Measurements from ENCODE around the gene TRPM7.

The TRPM7 gene

DNA sequence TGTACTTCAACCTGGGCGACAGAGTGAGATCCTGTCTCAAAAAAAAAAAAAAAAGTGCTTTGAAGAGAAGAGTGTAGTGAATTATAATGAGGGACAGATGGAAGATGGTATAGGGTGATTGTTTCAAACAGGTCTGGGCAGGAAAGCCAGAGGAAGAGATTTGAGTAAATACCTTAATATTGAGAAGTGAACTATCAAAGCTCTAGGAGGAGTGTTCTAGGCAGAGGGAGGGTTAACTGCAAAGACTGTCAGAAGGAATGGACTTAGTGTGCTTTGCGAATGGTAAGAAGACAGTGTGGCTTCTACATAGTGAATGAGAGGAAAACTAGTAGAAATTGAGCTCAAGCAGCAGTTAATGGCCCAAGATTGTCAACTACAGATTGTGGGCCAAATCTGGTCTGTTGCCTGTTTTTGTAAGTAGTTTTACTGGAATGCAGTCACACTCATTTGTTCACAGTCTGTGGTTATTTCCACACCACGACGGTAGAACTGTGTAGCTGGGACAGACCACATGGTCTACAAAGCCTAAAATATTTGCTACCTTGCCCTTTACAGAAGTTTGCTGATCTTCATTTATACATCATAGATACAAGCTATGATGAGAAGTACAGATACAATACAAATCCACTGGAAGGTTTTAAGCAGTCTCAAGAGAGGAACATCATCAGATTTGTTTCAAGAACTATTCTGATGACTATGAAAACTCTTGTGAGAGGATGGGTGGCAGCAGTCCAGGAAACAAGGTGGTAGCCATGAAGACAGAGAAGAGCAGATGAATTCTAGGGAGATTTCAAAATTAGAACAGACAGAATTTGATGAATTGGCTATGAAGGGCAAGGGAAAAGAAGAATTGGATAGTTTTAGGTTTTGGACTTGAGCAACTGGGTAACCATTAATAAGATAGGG is 123.6 kb downstream of the TRPM7 start:
- no peak for DNase-seq (ENCODE audit: low spot score)

DNA sequence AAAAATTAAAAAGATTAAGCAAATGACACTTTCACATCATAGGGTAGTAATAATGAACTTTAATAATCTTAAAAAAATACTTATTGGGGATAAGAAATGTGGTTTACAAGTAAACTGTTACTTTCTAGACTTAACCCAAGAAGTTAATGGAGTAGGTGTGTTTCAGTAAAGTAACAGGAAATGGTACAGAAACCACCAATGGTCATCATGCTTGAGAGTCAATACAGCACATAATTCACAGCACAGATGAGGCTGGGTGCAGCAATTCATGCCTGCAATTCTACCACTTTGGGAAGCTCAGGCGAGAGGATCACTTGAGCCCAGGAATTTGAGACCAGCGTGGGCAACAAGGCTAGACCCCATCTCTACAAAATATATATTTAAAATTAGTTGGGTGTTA is 128.6 kb downstream of the TRPM7 start:
- no peak for DNase-seq (ENCODE audit: low spot score)

DNA sequence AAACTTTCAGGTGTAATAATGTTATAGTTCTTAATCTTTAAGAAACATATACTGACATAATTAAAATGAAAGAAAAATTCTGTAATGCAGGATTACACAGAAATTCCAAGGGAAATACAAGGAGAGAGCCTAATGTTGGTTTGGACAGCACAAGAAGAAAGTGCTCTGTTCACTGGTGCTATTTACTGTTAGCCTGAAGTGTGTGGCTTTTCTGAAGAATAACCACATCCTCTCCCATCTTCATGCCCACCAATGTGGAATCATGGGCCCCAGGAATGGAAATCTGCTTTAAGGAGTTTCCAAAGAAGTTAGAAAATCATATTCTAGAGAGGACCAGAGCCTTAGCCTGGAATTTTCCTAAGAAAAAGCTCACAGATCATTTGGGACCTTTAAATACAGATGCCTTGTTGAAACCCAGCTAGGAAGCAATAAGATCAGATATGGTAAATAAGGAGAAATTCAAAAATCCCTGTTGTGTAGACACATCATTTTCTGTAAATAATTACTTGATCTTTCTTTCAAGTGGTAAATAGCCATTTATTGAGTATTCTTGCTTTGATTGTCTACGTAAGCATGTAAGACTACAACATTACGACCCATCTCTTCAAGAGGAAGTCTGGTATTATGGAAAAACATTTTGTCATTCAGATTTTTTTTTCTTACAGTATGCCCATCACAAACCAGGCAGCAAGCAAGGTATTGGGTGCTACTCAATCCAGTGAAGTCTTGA is 129.8 kb downstream of the TRPM7 start:
- DNase-seq (ENCODE audit: low spot score), result no peak

DNA sequence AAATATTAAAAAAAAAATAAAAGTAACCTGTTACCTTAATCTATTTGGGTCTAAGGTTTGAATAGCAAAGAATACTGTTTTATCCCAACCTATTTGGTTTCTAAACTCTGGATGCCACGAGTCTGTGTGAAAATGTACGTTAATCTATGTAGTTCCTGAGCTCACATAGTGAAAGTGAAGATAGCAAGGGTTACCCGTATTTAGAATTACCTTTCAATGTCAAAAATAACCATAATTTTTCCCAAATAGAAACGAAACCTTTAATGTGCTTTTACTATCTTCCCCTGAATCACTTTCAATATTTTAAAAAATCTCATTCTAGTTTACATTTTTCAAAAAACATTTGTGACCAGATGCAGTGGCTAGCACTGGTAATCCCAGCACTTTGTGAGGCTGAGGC is 134.4 kb downstream of the TRPM7 start:
- no peak for DNase-seq (ENCODE audit: low spot score)

DNA sequence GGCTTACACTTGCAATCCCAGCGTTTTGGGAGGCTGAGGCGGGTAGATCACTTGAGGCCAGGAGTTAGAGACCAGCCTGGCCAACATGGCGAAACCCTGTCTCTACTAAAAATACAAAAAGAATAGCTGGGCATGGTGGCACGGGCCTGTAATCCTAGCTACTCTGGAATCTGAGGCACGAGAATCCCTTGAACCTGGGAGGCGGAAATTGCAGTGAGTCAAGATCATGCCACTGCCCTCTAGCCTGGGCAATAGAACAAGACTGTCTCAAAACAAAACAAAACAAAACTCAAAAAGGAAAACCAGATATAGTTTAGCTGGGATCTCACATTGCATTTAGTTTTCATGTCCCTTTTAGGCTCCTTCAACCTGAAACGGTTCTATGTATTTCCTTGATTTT is 137.3 kb downstream of the TRPM7 start:
- DNase-seq (ENCODE audit: low spot score), result no peak

DNA sequence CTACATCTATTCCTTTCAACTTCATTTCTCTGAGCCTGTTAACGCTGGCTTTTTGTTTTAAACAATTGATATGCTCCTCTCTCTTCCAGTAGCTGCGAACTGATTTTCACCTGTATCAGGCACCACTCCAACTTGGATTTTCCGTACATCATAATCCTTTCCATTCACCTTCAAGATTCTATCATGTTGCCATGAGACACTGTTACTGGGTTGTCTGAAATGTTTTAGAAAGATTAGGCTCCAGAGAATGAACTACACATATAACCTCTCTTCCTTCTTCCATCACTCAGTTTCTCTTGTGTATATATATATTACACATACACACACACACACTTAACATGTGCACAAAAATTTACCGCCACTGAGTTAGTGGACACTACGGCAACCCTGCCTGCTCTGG is 140.0 kb downstream of the TRPM7 start, which contains the start of gene USP50:
Gene USP50 (minus strand): TSS at position 101 of the 400 bp plus-strand sequence. CDS start 141 bp downstream, outside the sequence.
- no peak for DNase-seq (ENCODE audit: low spot score)

DNA sequence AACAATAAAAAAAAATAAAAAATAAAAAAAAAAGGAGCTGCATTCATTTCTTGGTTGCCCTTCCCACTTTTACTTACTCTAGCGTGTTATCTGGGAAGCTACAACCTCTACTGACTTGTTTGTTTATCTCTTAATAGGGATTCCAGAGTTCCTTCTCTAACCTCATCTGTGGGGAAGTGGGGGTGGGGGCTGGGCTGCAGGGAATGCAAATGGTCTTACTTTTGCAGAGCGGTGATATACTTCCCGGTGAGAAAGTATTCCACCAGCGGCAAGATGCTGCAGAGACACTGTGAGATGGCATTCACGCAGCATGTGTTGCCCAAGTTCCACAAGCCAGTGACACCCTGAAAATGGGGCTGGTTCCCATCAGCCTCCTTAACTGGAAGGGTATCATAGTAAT is 142.2 kb downstream of the TRPM7 start:
- no peak for DNase-seq (ENCODE audit: low spot score)

DNA sequence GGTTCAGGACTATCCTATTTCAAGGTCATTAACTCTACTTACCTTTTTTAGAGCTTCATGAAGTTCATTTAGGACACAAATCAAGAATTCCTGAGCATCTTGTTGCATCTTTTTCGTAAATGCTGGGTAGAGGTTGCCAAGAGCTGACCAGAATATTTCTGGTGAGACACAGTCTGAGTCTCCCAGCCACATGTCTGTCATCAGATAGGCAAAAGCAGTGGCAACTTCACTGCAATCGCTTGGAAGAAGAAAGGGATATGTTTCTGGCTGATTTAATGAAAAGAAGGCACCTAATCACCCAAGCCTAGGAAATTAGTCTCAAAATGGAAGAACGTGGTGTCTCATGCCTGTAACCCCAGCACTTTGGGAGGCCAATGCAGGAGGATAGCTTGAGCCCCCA is 143.0 kb downstream of the TRPM7 start:
- DNase-seq (ENCODE audit: low spot score), result no peak

DNA sequence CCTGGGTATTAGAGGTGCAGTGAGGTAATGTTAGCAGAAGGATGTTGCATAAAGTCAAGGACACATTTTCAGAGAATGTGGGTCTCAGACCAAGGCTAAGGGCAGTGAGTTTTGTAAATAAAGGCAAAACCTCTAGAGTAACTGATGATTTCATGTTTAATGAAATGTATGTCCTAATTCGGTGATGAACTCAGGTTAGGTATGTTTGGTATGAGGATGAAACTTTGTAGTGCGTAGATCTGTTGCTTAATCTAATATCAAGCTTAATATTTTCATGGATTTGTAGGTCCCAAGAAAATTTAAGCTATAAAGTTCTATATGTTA is 143.7 kb downstream of the TRPM7 start:
- no peak for DNase-seq (ENCODE audit: low spot score)

DNA sequence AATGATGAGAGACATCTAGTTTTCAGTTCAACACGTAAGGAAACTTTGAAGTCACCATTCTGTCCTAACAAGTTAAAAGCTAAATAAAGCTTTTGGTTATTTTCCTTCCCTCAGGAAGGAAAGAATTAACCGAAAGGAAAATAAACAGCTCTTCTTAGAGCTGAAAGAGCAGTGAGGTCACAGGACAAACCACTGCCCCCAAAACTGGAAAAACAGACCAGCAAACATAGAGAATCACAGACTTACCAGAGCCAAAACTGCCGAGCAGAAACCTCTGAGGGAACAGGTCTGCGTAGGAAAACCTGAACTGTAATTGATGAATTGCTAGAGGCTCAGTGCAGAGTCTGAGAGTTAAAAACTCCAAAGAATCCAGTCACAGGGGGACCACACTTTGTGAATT is 154.8 kb downstream of the TRPM7 start:
- no peak for DNase-seq (ENCODE audit: low spot score)

DNA sequence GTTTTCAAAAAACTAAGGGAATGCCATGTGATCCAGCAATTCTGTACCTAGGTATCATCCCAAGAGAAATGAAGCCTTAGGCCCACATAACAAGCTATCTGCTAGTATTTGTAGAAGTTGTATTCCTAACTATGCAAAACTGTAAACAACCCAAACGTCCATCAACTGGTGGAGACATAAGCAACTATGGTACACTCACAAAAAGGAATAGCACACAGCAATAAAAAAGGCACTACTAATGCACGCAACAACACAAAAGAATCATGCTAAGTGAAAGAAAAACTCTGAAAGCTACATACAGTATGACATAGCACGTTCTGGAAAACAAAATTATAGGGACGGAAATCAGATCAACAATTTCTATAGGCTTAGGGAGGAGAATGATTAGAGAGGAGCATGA is 155.4 kb downstream of the TRPM7 start:
- DNase-seq (ENCODE audit: low spot score), result no peak

DNA sequence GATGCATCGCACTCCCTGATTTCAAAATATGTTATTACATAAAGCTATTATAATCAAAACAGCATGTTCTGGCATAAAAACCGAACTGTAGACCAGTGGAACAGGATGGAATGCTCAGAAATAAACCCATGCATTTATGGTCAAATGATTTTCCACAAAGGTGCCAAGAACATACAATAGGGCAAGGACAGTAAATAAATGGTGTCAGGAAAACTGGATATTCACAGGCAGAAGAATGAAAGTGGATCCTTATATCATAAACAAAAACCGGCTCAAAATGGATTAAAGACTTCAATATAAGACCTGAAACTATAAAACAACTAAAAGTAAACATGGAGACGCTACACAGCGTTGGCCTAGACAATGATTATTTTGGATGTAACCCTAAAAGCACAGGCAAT is 162.7 kb downstream of the TRPM7 start:
- DNase-seq (ENCODE audit: low spot score), result no peak

DNA sequence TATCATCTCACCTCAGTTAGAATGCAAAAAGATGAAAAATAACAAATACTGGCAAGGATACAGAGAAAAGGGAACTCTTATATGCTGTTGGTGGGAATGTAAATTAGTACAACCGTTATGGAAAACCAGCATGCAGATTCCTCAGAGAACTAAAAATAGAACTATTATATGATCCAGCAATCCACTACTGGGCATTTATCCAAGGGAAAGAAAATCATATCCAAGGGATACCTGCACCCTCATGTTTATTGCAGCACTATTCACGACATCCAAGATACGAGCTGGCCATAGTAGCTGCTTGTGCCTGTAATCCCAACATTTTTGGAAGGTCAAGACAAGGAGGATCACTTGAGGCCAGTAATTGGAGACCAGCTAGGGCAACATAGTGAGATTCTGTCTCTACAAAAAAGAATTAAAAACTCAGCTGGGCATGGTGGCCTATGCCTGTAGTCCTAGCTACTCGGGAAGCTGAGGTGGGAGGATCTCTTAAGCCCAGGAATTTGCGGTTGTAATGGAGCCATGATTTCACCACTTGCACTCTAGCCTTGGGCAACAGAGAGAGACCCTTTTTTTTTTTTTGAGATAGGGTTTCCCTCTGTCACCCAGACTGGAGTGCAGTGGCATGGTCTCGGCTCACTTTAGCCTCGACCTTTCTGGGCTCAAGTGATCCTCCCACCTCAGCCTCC is 166.7 kb downstream of the TRPM7 start:
- no peak for DNase-seq (ENCODE audit: low spot score)

DNA sequence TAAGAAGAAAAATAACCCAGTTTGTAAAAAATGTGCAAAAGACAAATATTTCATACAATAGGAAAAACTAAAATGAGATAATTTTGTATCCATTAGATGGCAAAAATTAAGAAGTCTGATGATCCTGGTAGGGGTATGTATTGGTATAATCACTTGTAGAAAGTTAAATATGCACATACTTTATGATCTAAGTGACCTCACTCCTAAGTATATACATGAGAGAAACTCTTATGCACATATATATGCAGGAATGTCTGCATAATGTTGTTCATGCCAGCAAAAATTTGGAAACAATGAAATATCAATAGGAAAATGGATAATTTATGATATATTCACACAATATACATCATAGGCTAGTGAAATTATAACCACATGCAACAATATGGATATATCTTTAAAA is 173.6 kb downstream of the TRPM7 start:
- no peak for DNase-seq (ENCODE audit: low spot score)
